ENCODE data around the gene BMP8A. TPM values are rescaled to one million over a fixed set of nuclear protein-coding genes. Genes with fewer than 3 reads are reported as not detected.

BMP8A gene
- polyA plus RNA-seq, 1 donor (not counting 4 experiments of a cell fraction or from before 2014, with no cell fraction given): not detected

- no peak for FAIRE-seq
- Histone ChIP-seq H3K27ac (ENCODE audit: control insufficient read depth, insufficient read depth, low read length) (no peak overlapping the region), H3K4me2 (ENCODE audit: control insufficient read depth, extremely low read depth, insufficient read depth, low read depth, low read length) (no peak overlapping the region), H3K27me3 (ENCODE audit: control insufficient read depth, extremely low read depth, insufficient read depth, low read length) (no peaks in the 10 kb centered on the region), H3K9ac (ENCODE audit: control insufficient read depth, extremely low read depth, insufficient read depth, low read length) (no peak overlapping the region), H3K4me1 (ENCODE audit: control insufficient read depth, extremely low read depth, insufficient read depth, low read length) (peaks cover 20% of the 10 kb centered on the region), H4K20me1 (ENCODE audit: control insufficient read depth, extremely low read depth, insufficient read depth, low read length) (peaks cover 63% of the 10 kb centered on the region), H3K36me3 (ENCODE audit: control insufficient read depth in 2 of 2, extremely low read depth in 1 of 2, insufficient read depth in 2 of 2, low read length in 2 of 2) (peaks cover 49 to 76% of the 10 kb centered on the region in 2 experiments), H3K4me3 (ENCODE audit: control insufficient read depth in 2 of 3, extremely low read depth in 1 of 3, insufficient read depth in 2 of 3, low read depth in 1 of 3, low read length in 3 of 3) (no peak overlapping the region), H3K9me1 (ENCODE audit: control insufficient read depth, extremely low read depth, insufficient read depth, low read length) (peaks cover 3% of the 10 kb centered on the region), H2AFZ (ENCODE audit: control insufficient read depth, low read length) (no peak overlapping the region), H3K79me2 (ENCODE audit: control insufficient read depth, insufficient read depth, low read length) (peaks cover 78% of the 10 kb centered on the region), H3K9me3 (ENCODE audit: control insufficient read depth, low read depth, low read length) (no peaks in the 10 kb centered on the region)
- dilution Hi-C loops (cut with MboI; ENCODE audit: extremely low pct_ligation_motif_present, low sequenced_read_pairs): no loop called here
- no peak for DNase-seq (ENCODE audit: low read depth, low spot score)
- TF ChIP-seq CTCF (optimal IDR thresholded peaks at IDR 0.05 in 1 of 3, IDR thresholded peaks at IDR 0.05 in 1 of 3, conservative IDR thresholded peaks at IDR 0.05 in 1 of 3; ENCODE audit: extremely low read depth in 1 of 3, insufficient read depth in 2 of 3, low read length in 3 of 3): no peak
- TF ChIP-seq EZH2 (IDR thresholded peaks at IDR 0.05; ENCODE audit: low read length): no peak
Measured at GRCh38 chr1:39571178-39571483, 79.7 kb downstream of the BMP8A start.

GRCh38 chr1:39572379-39573096 is 81.1 kb downstream of the BMP8A start:
- no peak overlapping the region for H2AFZ ChIP-seq (ENCODE audit: control insufficient read depth, low read length)
- dilution Hi-C loops (cut with MboI; ENCODE audit: extremely low pct_ligation_motif_present, low sequenced_read_pairs): no loop called here
- H3K4me1 ChIP-seq (ENCODE audit: control insufficient read depth, extremely low read depth, insufficient read depth, low read length): peaks cover 20% of the 10 kb centered on the region
- H3K27me3 ChIP-seq (ENCODE audit: control insufficient read depth, extremely low read depth, insufficient read depth, low read length): no peaks in the 10 kb centered on the region
- H3K9ac ChIP-seq (ENCODE audit: control insufficient read depth, extremely low read depth, insufficient read depth, low read length): no peak overlapping the region
- peaks cover 57% of the 10 kb centered on the region for H4K20me1 ChIP-seq (ENCODE audit: control insufficient read depth, extremely low read depth, insufficient read depth, low read length)
- H3K79me2 ChIP-seq (ENCODE audit: control insufficient read depth, insufficient read depth, low read length): peaks cover 71% of the 10 kb centered on the region
- H3K9me1 ChIP-seq (ENCODE audit: control insufficient read depth, extremely low read depth, insufficient read depth, low read length): peaks cover 3% of the 10 kb centered on the region
- no peak overlapping the region for H3K4me3 ChIP-seq (ENCODE audit: control insufficient read depth in 2 of 3, extremely low read depth in 1 of 3, insufficient read depth in 2 of 3, low read depth in 1 of 3, low read length in 3 of 3)
- H3K27ac ChIP-seq (ENCODE audit: control insufficient read depth, insufficient read depth, low read length): no peak overlapping the region
- no peak for TF ChIP-seq EZH2 (IDR thresholded peaks at IDR 0.05; ENCODE audit: low read length)
- TF ChIP-seq CTCF (optimal IDR thresholded peaks at IDR 0.05 in 1 of 3, IDR thresholded peaks at IDR 0.05 in 1 of 3, conservative IDR thresholded peaks at IDR 0.05 in 1 of 3; ENCODE audit: extremely low read depth in 1 of 3, insufficient read depth in 2 of 3, low read length in 3 of 3): no peak
- peaks cover 36 to 64% of the 10 kb centered on the region in 2 experiments for H3K36me3 ChIP-seq (ENCODE audit: control insufficient read depth in 2 of 2, extremely low read depth in 1 of 2, insufficient read depth in 2 of 2, low read length in 2 of 2)
- no peaks in the 10 kb centered on the region for H3K9me3 ChIP-seq (ENCODE audit: control insufficient read depth, low read depth, low read length)
- peak overlapping the region; percentile 86 for H3K4me2 ChIP-seq (ENCODE audit: control insufficient read depth, extremely low read depth, insufficient read depth, low read depth, low read length)
- FAIRE-seq (no peak), DNase-seq (ENCODE audit: low read depth, low spot score) (no peak)

Measured in keratinocyte (primary cell).